ENCODE results near the gene MPPED1. TPM values are rescaled to one million over a fixed set of nuclear protein-coding genes. Genes with fewer than 3 reads are reported as not detected.

The MPPED1 gene
- total RNA-seq, 1 donor from 2014 or later = not detected

- no peak overlapping the region for H3K27ac ChIP-seq (replicated peaks)
- H3K27me3 ChIP-seq (ENCODE audit: low read depth) = peaks cover 82% of the 10 kb centered on the region
- DNase-seq = no peak
- no peaks in the 10 kb centered on the region for H3K36me3 ChIP-seq
- no peaks in the 10 kb centered on the region for H3K4me1 ChIP-seq
- H3K4me3 ChIP-seq = no peak overlapping the region
- intact Hi-C loops (cut with micrococcal nuclease) = no loop called here
- TF ChIP-seq CTCF (IDR thresholded peaks at IDR 0.05; ENCODE audit: borderline replicate concordance) = no peak
- no peaks in the 10 kb centered on the region for H3K9me3 ChIP-seq (replicated peaks)
These were observed 59.9 kb downstream of the MPPED1 start for GRCh38 chr22:43471606-43472135.

- no peak for DNase-seq
- Histone ChIP-seq H3K27me3 (ENCODE audit: low read depth) (peaks cover 79% of the 10 kb centered on the region), H3K27ac (replicated peaks) (no peak overlapping the region), H3K4me3 (no peak overlapping the region), H3K4me1 (no peaks in the 10 kb centered on the region), H3K9me3 (replicated peaks) (no peaks in the 10 kb centered on the region), H3K36me3 (no peaks in the 10 kb centered on the region)
- TF ChIP-seq CTCF (IDR thresholded peaks at IDR 0.05; ENCODE audit: borderline replicate concordance) = no peak
- intact Hi-C loops (cut with micrococcal nuclease) = no loop called here
These were observed 61.2 kb downstream of the MPPED1 start for GRCh38 chr22:43473031-43473430.

- intact Hi-C loops (cut with micrococcal nuclease) = no loop called here
- H3K27me3 ChIP-seq (ENCODE audit: low read depth) = peaks cover 78% of the 10 kb centered on the region
- no peaks in the 10 kb centered on the region for H3K4me1 ChIP-seq
- no peak for TF ChIP-seq CTCF (IDR thresholded peaks at IDR 0.05; ENCODE audit: borderline replicate concordance)
- H3K36me3 ChIP-seq = no peaks in the 10 kb centered on the region
- H3K27ac ChIP-seq (replicated peaks) = no peak overlapping the region
- no peaks in the 10 kb centered on the region for H3K9me3 ChIP-seq (replicated peaks)
- no peak overlapping the region for H3K4me3 ChIP-seq
- no peak for DNase-seq
These were observed 61.6 kb downstream of the MPPED1 start for GRCh38 chr22:43473441-43473840.

GRCh38 chr22:43474161-43475101 lies 62.6 kb downstream of the MPPED1 start:
- intact Hi-C loops (cut with micrococcal nuclease) = no loop called here
- Histone ChIP-seq H3K36me3 (no peaks in the 10 kb centered on the region), H3K4me1 (no peaks in the 10 kb centered on the region), H3K27me3 (ENCODE audit: low read depth) (peaks cover 72% of the 10 kb centered on the region), H3K9me3 (replicated peaks) (no peaks in the 10 kb centered on the region), H3K4me3 (no peak overlapping the region), H3K27ac (replicated peaks) (no peak overlapping the region)
- no peak for TF ChIP-seq CTCF (IDR thresholded peaks at IDR 0.05; ENCODE audit: borderline replicate concordance)
- no peak for DNase-seq

GRCh38 chr22:43475549-43476076 lies 63.8 kb downstream of the MPPED1 start:
- peaks cover 61% of the 10 kb centered on the region for H3K27me3 ChIP-seq (ENCODE audit: low read depth)
- no peaks in the 10 kb centered on the region for H3K36me3 ChIP-seq
- intact Hi-C loops (cut with micrococcal nuclease) = no loop called here

More at GRCh38 chr22:43475549-43476076, 63.8 kb downstream of the MPPED1 start:
- Histone ChIP-seq H3K4me1 (no peaks in the 10 kb centered on the region), H3K27ac (replicated peaks) (no peak overlapping the region), H3K9me3 (replicated peaks) (no peaks in the 10 kb centered on the region), H3K4me3 (no peak overlapping the region)
- no peak for DNase-seq
- no peak for TF ChIP-seq CTCF (IDR thresholded peaks at IDR 0.05; ENCODE audit: borderline replicate concordance)

All from left ventricle myocardium inferior (tissue), 1 donor.